MM.1S (cell line): ENCODE data around the gene C3orf18.

Experiments used
- EZH2 ChIP-seq: fragments of 300-600 bp; sonication (generic); optimal IDR thresholded peaks from 2 replicates; pipeline ENCODE3; 2017; ENCODE audit warnings: low read depth, mild to moderate bottlenecking, antibody characterized with exemption, low read length, mixed read lengths
- TF ChIP-seq, protein P1 (sequence below): fragments of 300-600 bp; sonication (generic); IDR thresholded peaks from 2 replicates; pipeline ENCODE4 v1.5.1; 2016; ENCODE audit warnings: antibody characterized with exemption, low read length, mixed read lengths

DNA sequence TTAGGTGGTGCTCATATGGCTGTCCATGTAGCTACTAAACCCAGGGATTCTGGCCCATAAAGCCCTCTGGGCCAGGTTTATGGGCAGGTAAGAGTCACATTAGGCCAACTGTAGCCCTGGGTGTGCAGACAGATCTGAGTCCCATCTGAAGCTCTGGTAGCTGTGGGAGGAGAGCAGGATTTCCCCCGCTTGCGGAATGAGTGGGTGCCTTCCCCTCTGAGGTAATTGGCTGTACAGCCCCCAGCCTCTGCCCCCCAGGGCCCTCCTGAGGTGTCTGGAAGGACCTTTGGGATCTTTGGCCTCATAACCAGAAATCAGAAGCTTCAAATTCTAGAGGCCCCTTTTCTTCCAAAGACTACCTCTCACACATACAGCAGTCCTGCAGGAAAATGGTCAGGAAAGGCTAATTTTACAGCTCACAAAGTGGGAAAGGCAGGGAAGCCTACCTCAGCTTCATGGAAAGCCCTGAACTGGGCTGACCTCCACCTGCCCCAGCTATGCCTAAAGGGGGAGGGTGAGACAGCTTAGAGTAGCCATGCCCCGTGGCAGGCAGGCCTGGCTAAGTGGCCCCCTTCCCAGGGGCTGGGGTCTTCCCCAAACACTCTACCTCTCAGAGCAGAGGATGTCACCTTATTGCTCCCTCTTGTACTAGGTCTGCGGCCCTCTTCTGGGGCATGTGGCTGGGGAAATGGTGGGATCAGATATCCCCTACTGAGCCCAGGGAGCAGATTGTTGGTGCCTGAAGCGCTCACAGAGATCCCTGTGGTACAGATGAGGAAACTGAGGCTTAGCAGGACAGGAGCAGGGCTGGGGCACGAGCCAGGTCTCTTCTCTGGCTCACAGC is 18.6 kb upstream of the C3orf18 start:
- TF ChIP-seq, protein P1, sequence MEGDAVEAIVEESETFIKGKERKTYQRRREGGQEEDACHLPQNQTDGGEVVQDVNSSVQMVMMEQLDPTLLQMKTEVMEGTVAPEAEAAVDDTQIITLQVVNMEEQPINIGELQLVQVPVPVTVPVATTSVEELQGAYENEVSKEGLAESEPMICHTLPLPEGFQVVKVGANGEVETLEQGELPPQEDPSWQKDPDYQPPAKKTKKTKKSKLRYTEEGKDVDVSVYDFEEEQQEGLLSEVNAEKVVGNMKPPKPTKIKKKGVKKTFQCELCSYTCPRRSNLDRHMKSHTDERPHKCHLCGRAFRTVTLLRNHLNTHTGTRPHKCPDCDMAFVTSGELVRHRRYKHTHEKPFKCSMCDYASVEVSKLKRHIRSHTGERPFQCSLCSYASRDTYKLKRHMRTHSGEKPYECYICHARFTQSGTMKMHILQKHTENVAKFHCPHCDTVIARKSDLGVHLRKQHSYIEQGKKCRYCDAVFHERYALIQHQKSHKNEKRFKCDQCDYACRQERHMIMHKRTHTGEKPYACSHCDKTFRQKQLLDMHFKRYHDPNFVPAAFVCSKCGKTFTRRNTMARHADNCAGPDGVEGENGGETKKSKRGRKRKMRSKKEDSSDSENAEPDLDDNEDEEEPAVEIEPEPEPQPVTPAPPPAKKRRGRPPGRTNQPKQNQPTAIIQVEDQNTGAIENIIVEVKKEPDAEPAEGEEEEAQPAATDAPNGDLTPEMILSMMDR, result no peak
- no peak for TF ChIP-seq EZH2
